Neuronal stem cell (in vitro differentiated cells): ENCODE measurements around the gene PCLO.
A peak's percentile ranks its signal among the peaks of the same experiment; 100 is the strongest.

Experiments used
- DNase-seq: peaks from one replicate; pipeline ENCODE4 v3.0.0-alpha.2; 2013; ENCODE audit warnings: low spot score
- H2AFZ ChIP-seq: one replicate; pipeline ENCODE4 v1.6.1; 2013; ENCODE audit warnings: mild to moderate bottlenecking, low read length, inconsistent platforms
- H2AK5ac ChIP-seq: 2 replicates; pipeline ENCODE4 v1.6.1; 2013; ENCODE audit warnings: low read depth, mild to moderate bottlenecking, inconsistent platforms, low read length, moderate library complexity, mixed read lengths
- H2BK120ac ChIP-seq: 2 replicates; pipeline ENCODE4 v1.6.1; 2013; ENCODE audit warnings: low read depth, mild to moderate bottlenecking, inconsistent platforms, low read length, moderate library complexity, mixed read lengths
- H2BK12ac ChIP-seq: one replicate; pipeline ENCODE4 v1.6.1; 2013; ENCODE audit warnings: low read length, inconsistent platforms
- H2BK15ac ChIP-seq: 2 replicates; pipeline ENCODE4 v1.6.1; 2013; ENCODE audit warnings: mild to moderate bottlenecking, low read length, inconsistent platforms, mixed read lengths
- H2BK5ac ChIP-seq: one replicate; pipeline ENCODE4 v1.6.1; 2013; ENCODE audit warnings: inconsistent platforms, mild to moderate bottlenecking, low read length, moderate library complexity
- H3K14ac ChIP-seq: one replicate; pipeline ENCODE4 v1.6.1; 2013; ENCODE audit warnings: low read length, inconsistent platforms
- H3K18ac ChIP-seq: 2 replicates; pipeline ENCODE4 v1.6.1; 2013; ENCODE audit warnings: low read length, inconsistent platforms
- H3K23ac ChIP-seq: 2 replicates; pipeline ENCODE4 v1.6.1; 2013; ENCODE audit warnings: low read depth, mild to moderate bottlenecking, mixed read lengths, low read length, inconsistent platforms; ENCODE audit not compliant: poor library complexity
- H3K27ac ChIP-seq: replicated peaks from 3 replicates; pipeline ENCODE4 v1.5.1; 2013; ENCODE audit warnings: low read length, inconsistent platforms
- H3K27me3 ChIP-seq, 3 experiments: 2 replicates each; pipeline ENCODE4 v1.6.1; 2013; ENCODE audit warnings: low read length in 3 of 3, mild to moderate bottlenecking in 2 of 3, inconsistent platforms in 1 of 3, low read depth in 1 of 3, mixed read lengths in 1 of 3, moderate library complexity in 1 of 3; ENCODE audit not compliant: control insufficient read depth in 3 of 3, insufficient read depth in 3 of 3
- H3K36me3 ChIP-seq, 2 donors: replicated peaks in 1 of 2; 2 replicates each; pipeline ENCODE4 v1.6.1; 2013; ENCODE audit warnings: low read length in 2 of 2; ENCODE audit not compliant: control insufficient read depth in 2 of 2, insufficient read depth in 2 of 2
- H3K4ac ChIP-seq: 2 replicates; pipeline ENCODE4 v1.6.1; 2013; ENCODE audit warnings: inconsistent platforms, mild to moderate bottlenecking, low read length, moderate library complexity
- H3K4me1 ChIP-seq, 2 donors: 1 replicate in 1 of 2; 2 replicates in 1 of 2; pipeline ENCODE4 v1.6.1; 2013; ENCODE audit warnings: low read length in 2 of 2, low read depth in 1 of 2; ENCODE audit not compliant: control insufficient read depth in 2 of 2, insufficient read depth in 1 of 2
- H3K4me2 ChIP-seq: one replicate; pipeline ENCODE4 v1.6.1; 2013; ENCODE audit warnings: mild to moderate bottlenecking, low read length, inconsistent platforms; ENCODE audit not compliant: insufficient read depth, poor library complexity, severe bottlenecking
- H3K4me3 ChIP-seq, 2 donors: 2 replicates each; pipeline ENCODE4 v1.5.1; 2013; ENCODE audit warnings: low read length in 2 of 2, mild to moderate bottlenecking in 2 of 2, inconsistent platforms in 1 of 2, moderate library complexity in 1 of 2
- H3K79me1 ChIP-seq: one replicate; pipeline ENCODE4 v1.6.1; 2013; ENCODE audit warnings: low read depth, mild to moderate bottlenecking, inconsistent platforms, low read length, moderate library complexity
- H3K9ac ChIP-seq: one replicate; pipeline ENCODE4 v1.6.1; 2013; ENCODE audit warnings: mild to moderate bottlenecking, low read depth, low read length, inconsistent platforms; ENCODE audit not compliant: poor library complexity
- H3K9me3 ChIP-seq, 2 donors: replicated peaks in 1 of 2; 2 replicates each; pipeline versions ENCODE3 to v1.6.1; 2013; ENCODE audit warnings: low read length in 2 of 2, mild to moderate bottlenecking in 2 of 2, inconsistent platforms in 1 of 2, low read depth in 1 of 2, mixed read lengths in 1 of 2, moderate library complexity in 1 of 2; ENCODE audit not compliant: control insufficient read depth in 2 of 2, insufficient read depth in 1 of 2
- H4K8ac ChIP-seq: one replicate; pipeline ENCODE4 v1.6.1; 2013; ENCODE audit warnings: low read depth, mild to moderate bottlenecking, inconsistent platforms, low read length, moderate library complexity
- H4K91ac ChIP-seq: one replicate; pipeline ENCODE4 v1.6.1; 2013; ENCODE audit warnings: low read length, low read depth, mild to moderate bottlenecking, inconsistent platforms; ENCODE audit not compliant: poor library complexity
- WGBS, 2 donors: extraction: QIAGEN DNeasy Blood & Tissue Kit; methylation state at CpG; one replicate each; pipeline ENCODE4 v1.1.7; 2013; ENCODE audit warnings: missing lambda C conversion rate in 2 of 2, mixed read lengths in 1 of 2; ENCODE audit not compliant: insufficient read length in 2 of 2, insufficient replicate concordance in 1 of 2; ENCODE audit errors: extremely low coverage in 2 of 2; 5-methylcytosine and 5-hydroxymethylcytosine counted together

The PCLO gene

DNA sequence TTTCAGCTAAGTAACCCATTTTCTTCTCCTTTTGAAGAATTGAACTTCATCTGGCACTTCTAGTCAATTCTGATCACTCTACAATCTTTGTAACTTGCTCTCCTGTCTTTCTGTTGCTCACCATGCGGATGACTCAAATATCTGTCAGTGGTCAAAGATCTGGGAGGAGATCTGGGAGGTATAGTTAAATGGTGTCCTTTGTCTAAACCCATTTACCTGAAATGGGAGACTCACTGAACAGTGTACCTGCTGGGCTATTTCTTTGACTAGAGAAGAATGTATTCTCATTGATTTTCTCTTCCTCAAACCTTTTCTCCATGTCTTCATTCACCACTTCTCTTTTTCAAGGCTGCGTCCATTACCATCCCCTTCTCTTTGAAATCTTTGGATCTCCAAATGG is 42.0 kb upstream of the PCLO start:
- Histone ChIP-seq H3K4me3 (no peak overlapping the region), H2BK15ac (no peak overlapping the region), H3K14ac (no peak overlapping the region), H2AK5ac (no peak overlapping the region), H2BK120ac (no peak overlapping the region), H3K36me3 (no peaks in the 10 kb centered on the region), H3K27me3 (no peaks in the 10 kb centered on the region), H2BK12ac (no peak overlapping the region), H4K8ac (no peak overlapping the region), H3K18ac (no peak overlapping the region), H4K91ac (no peak overlapping the region), H3K9ac (no peak overlapping the region), H3K4ac (no peak overlapping the region), H3K23ac (no peak overlapping the region), H3K9me3 (no peaks in the 10 kb centered on the region), H2BK5ac (no peak overlapping the region), H3K4me1 (peaks cover 0 to 2% of the 10 kb centered on the region in 2 donors), H3K79me1 (no peaks in the 10 kb centered on the region), H3K4me2 (no peak overlapping the region), H2AFZ (no peak overlapping the region), H3K27ac (no peak overlapping the region)
- WGBS, 2 donors: no CpG with 5 or more reads among the region's 2 CpGs
- no peak for DNase-seq

DNA sequence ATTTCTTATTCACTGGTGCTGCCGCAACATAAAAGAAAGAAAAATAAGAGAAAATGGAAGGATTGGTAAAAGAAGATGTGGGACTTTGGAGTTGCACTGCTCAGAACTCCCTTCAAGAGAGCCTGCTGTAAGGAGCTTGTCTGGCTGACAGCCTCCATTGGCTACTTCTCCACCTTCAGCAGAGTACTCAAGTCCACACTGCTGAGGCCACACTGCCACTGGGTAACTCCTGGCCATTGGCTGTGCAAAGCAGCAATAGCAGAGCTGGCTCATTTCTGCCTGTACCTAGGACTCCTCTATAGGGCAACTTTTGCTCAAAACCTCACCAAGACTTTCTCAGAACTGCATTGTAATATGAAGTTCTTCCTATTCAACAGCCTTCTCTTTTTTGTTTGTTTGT is 38.7 kb upstream of the PCLO start:
- Histone ChIP-seq H2BK12ac (no peak overlapping the region), H3K23ac (no peak overlapping the region), H3K18ac (no peak overlapping the region), H2AK5ac (no peak overlapping the region), H3K14ac (no peak overlapping the region), H2AFZ (no peak overlapping the region), H2BK15ac (peak overlapping the region; percentile 19), H3K36me3 (no peaks in the 10 kb centered on the region), H2BK120ac (no peak overlapping the region), H4K91ac (no peak overlapping the region), H3K27ac (no peak overlapping the region), H3K9me3 (no peaks in the 10 kb centered on the region), H3K9ac (no peak overlapping the region), H3K4ac (no peak overlapping the region), H3K4me3 (no peak overlapping the region), H3K4me1 (peaks cover 0 to 2% of the 10 kb centered on the region in 2 donors), H3K79me1 (no peaks in the 10 kb centered on the region), H3K27me3 (no peaks in the 10 kb centered on the region), H4K8ac (no peak overlapping the region), H2BK5ac (no peak overlapping the region), H3K4me2 (no peak overlapping the region)
- no peak for DNase-seq
- no CpG with 5 or more reads among the region's 1 CpG for WGBS, 2 donors

DNA sequence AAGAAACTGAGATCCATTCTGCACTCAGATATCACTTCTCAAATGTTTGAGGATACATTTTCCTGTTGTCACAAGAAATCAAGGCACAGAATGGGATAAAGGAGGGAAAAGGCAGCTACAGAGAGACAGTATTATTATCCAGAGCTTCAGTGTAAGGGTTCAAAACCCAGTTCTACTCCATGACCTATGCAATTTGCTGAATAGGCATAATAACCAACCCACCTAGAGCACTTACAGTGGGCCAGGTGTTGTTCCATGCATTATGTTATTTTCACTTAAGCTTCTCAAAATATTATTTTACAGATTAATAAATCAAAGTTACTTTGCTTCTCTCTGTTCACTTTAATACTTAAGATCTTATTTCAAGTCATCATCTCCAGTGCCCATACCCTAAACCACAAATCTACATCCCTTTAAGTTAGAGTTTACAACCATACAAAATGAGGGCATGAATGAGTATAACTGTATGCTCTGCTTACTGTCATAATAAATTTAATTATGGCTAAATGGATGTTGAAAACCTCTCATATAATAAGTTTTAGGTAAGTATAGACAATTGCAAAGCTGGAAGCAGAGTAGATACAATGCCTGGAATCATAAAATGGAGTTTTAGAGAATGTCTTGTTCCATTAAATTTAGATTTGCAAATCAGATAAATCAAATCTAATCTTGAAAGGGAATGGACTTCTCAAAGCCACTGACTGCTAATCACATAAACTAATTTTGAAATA is 28.1 kb upstream of the PCLO start:
- Histone ChIP-seq H3K27me3 (no peaks in the 10 kb centered on the region), H2BK120ac (no peak overlapping the region), H2BK5ac (no peak overlapping the region), H3K4me2 (no peak overlapping the region), H3K9ac (no peak overlapping the region), H3K14ac (no peak overlapping the region), H4K91ac (no peak overlapping the region), H3K79me1 (no peaks in the 10 kb centered on the region), H3K23ac (no peak overlapping the region), H3K4me1 (no peaks in the 10 kb centered on the region), H2AFZ (no peak overlapping the region), H3K9me3 (no peaks in the 10 kb centered on the region), H3K18ac (no peak overlapping the region), H2AK5ac (no peak overlapping the region), H3K4ac (no peak overlapping the region), H2BK15ac (no peak overlapping the region), H2BK12ac (no peak overlapping the region), H3K36me3 (no peaks in the 10 kb centered on the region), H3K27ac (no peak overlapping the region), H4K8ac (no peak overlapping the region), H3K4me3 (no peak overlapping the region)
- DNase-seq: no peak

DNA sequence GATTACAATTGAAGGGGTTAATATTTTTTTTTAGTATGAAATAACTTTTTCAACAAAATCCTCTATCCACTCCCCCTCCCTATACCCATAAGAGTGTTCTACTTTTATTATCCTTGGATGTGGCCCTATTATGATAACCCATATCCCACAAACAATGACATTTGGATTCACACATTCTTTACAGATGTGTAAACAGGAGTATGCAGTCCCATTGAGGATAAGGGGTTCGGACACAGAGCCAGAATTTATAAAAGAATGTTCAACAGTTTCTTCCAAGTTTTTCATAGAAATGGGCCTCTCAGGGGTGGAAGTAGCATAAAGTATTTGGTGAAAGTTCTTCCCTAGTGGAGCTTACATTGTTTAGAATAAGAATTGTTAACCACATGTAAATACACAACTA is 16.1 kb upstream of the PCLO start:
- DNase-seq: no peak
- Histone ChIP-seq H3K9me3 (peaks cover under 1 to 5% of the 10 kb centered on the region in 2 donors), H2AK5ac (no peak overlapping the region), H3K4me2 (no peak overlapping the region), H3K36me3 (no peaks in the 10 kb centered on the region), H2BK5ac (no peak overlapping the region), H2BK15ac (no peak overlapping the region), H2BK12ac (no peak overlapping the region), H3K18ac (no peak overlapping the region), H2BK120ac (no peak overlapping the region), H4K91ac (no peak overlapping the region), H3K9ac (no peak overlapping the region), H3K23ac (no peak overlapping the region), H3K27ac (no peak overlapping the region), H2AFZ (no peak overlapping the region), H3K4ac (no peak overlapping the region), H3K4me3 (no peak overlapping the region), H3K27me3 (no peaks in the 10 kb centered on the region), H3K4me1 (no peaks in the 10 kb centered on the region), H3K14ac (no peak overlapping the region), H3K79me1 (no peaks in the 10 kb centered on the region), H4K8ac (no peak overlapping the region)
- no CpG with 5 or more reads among the region's 1 CpG for whole genome bisulfite sequencing, 2 donors
